ENCODE data around the gene SEC11C.
"Not testable (repeated sequence)": the region's sequence is repeated elsewhere in the genome, so short reads cannot be mapped to it uniquely, and the experiment has no call there.

SEC11C gene

DNA sequence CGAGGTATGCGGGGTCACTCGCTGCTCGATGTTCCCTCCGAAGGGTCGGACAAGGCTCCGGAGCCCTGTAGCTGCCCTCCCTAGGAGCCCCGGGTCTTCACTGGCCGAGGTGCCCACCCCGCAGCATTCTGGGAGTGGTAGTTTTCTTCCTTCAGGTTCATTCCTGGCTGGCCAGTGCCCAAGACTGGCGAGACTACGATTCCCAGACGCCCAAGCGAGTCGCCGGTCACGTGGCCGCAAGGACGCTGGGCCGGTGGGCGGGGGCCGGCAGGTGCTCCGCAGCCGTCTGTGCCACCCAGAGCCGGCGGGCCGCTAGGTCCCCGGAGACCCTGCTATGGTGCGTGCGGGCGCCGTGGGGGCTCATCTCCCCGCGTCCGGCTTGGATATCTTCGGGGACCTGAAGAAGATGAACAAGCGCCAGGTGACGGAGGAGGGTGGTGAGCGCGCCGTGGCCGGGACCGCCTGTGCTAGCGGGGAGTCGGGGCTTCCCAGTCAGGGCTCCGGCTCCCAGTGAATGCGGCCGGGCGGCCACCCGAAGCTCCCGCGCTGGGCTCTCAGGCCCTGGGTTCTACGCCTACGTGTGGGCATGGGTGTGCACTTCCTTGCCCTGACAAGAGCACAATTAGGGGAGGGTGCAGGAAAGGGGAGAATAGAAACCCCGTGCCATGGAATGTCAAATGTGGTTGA is at the start of gene SEC11C:
SEC11C (plus strand) TSS at position 270 of the 687 bp plus-strand sequence; CDS start at position 335, 65 bp downstream.
- ATAC-seq, result peak; percentile 87 to 91

DNA sequence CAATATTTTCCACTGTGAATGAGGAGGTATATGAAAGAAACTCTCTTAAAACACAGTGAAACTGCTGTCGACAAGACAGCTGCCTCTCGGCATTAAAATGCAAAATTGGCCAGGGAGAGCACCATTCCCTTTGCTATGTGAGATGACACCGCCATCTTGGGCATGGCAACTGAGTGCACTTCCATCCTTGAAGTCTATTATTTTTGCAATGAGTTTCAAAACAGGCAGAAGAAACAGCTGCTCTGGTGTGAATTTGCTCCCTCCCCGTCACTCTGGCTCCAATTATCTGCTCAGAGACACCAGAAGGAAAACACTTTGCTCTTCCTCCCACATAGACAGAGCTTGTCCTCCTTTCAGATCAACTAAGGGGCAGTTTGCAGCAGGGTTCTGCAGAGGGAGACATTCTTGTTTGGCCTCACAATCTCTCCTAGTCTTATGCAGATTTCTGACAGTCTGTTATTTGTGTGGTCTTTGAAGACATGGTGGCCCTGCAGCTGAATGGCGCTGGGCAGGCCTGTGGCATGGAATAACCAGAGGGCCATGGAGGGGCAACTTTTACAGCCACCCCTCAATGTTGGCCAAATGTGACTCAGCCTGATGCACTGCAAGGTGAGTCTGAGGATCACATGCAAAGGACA is 48.6 kb upstream of the SEC11C start:
- ATAC-seq, result no peak

DNA sequence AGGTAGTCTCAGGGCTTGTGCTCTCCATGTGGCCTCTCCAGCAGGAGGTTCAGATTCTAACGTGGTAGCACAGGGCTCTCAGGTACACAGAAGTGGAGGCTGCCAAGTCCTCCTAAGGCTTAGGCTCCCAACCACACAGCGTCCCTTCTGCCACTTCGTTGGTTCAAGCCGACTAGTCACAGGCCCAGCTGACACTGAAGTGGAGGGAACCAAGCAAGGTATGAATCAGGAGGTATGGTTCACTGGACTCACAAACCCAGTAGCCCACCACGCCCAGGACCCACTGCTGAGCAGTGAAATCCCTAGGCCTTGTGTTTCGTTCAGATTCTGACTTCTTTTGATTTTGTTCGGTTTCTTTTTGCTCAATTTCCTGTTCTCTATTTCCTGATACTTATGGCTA is 46.0 kb upstream of the SEC11C start:
- ATAC-seq, result no peak

DNA sequence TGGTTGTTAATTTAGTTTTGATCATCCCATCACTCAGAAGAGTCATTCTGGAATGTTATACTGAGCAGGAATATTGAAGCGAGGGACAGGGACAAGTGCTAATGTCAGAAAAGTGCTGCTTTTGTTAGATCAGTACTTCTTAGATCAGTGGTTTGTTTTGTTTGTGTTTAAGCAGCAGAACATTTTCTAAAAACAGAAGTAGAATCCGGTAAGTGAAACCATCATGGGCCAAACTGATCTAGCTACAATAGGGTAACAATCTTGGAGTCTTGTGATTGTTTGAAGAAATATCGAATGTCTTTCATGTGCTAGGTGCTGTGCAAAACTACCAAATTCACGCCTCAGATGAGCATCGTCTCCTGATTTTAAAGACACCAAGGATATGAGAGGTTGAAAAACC is 45.1 kb upstream of the SEC11C start:
- ATAC-seq, result no peak

DNA sequence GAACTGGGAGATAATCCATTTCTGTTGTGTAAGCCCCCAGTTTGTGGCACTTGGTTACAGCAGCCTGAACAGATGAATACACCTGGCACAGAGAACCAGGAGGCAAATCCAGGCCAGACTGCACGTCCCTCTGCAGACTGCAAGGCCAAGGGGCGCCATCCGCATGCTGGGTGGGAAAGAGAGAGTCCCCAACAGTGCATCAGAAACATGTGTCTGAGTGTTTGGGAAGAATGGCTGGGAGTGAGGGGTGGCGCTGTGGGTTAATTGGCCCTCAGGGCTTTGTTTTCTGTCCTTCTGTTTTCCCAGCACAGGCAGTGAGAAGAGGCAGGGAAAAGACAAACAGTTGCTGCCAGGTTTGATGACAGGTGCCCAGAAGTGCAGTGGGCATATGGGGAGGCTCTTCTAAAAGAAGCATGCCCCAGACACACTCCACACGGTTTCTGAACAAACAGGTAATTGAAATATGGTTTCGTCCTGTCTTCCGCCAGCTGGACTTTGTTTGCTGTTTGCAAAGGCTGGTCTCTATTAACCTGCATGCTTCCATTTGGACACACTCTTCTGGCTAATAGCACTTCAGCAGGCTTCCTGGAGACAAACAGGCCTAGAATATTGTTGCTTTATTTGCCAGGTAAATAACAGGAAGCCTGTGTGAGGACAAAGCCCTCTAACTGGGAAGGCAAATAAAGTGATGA is 43.4 kb upstream of the SEC11C start:
- ATAC-seq, result no peak

DNA sequence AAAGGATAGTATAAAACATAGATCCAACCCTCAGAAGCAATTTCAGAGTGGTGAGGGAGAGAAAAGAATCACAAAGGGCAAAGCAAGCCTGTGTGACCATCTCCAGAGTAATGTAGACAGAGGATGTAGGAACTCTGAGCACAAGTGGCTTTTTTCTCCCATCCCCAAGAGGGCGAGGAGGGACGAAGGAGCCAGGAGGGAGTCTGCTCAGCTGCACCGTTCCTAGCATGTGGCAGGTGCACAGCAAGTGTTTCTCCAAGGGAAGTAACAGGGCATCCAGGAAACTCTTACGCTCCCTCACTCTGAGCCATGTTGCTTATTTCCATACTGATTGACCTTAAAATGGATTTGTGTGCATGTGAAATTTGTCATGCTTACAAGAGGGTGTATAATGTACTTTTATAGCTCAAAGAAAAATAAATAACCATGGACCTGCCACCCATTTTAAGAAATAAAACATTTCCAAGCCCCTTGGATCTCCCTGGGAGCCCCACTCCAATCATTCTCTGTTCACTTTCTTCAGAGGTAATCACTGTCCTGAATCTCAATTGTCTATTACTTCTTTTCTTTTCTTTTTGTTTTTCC is 37.8 kb upstream of the SEC11C start:
- no peak for ATAC-seq

DNA sequence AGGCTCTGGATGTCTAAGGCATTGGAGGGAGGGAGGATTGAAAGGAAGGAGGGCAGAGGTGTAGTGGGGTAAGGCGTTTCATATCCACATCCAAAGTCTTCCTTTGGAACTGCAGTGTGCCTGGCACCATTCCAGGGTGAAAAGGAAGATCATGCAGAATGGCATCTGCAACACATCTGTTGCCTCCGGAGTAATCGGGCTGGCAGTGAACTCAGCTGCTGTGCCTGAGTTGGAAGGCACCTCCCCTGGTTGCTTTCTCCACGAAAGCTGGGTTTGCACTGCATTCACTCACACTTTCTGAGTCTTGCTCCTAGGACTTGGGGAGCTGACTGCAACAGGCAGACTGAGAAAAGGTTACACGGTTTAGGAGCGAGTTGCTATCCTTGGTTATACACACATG is 30.3 kb upstream of the SEC11C start:
- no peak for ATAC-seq

DNA sequence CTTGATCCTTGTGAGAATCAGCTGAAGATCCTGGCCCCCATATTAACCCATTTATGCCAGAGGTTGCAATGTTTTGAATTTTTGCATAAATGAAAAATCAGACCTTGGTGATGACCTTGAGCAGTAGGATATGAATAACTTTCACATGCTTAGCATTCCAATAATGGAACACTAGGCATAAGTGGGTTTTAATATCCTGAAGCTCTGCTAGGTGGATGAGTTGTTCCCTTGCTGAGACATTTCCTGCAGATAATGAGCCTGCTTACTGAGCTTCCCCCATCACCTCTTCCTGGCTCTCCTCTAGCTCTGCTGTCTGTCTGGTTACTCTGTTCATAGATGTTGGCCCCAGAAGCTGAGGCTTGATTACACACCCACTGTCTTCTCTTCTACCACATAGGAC is 25.5 kb upstream of the SEC11C start:
- no peak for ATAC-seq

DNA sequence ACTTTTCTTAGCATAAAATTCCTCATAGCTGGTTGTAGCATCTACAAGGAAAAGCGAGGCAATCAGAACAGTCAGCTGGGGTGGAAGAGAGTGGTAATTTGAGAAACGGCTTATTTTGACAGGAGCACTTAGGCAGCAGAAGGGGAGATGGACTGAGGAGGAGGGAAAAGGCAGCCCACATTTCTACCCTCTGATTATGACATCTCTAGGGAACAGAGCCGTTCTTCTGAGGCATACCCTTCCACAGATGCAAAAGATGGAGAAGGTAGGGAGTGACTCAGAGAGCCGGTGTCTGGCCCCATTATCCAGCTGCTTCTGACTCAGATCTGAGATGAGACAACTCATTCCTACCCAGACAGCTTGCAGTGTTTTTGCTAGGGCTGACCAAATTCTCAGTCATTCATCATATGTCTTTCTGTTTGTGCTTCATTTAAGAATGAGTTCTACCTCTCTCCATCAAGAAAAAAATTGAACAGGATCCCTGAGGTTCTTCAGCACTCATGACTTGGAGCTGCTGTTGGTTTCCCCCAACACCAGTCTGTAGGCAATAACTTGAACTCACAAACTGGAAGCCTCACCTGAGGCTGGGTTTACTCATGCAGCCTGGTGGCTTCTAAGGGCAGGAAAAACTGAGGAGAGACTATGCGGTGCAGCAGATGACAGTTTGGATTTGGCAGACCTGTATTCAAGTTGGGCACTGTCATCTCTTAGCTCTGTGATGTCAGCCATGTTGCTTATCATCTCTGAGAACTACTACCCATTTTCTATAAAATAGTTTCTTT is 15.9 kb upstream of the SEC11C start:
- peak; percentile 90 to 93 for ATAC-seq

DNA sequence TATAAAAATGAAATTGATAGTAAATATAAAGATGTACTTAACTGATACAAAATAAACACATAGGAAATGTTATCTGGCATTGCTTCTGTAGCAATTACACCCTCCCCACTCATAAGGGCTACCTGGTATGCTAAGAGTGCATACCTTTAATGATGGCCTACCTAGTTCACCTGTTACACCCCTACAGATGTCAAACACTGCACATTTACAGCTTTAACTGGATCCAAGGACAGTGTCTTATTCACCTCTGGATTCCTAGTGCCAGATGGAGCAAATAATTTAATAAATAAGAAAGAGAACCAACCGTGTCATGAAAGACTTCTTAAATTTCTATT is 15.3 kb upstream of the SEC11C start:
- ATAC-seq, result peak in 1 of 2 donors; percentile 17

DNA sequence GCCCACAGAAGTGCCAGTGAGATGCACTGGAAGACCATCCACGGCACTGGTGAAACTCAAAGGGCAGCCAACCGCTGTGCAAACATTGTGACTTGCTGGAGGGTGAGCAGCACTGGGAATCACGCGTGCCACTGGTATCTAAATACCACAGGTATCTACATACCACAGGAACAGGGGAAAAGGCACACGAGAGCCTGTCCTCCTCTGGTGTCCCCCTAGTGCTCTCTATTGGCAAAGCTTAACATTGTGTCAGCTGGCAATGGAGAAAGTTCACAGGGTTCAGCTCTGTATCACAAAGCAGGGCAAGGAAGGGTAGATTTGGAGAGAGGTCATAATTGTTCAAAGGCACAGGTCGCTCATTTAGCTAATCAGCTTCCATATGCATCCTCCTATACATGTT is 12.6 kb upstream of the SEC11C start:
- ATAC-seq, result no peak

DNA sequence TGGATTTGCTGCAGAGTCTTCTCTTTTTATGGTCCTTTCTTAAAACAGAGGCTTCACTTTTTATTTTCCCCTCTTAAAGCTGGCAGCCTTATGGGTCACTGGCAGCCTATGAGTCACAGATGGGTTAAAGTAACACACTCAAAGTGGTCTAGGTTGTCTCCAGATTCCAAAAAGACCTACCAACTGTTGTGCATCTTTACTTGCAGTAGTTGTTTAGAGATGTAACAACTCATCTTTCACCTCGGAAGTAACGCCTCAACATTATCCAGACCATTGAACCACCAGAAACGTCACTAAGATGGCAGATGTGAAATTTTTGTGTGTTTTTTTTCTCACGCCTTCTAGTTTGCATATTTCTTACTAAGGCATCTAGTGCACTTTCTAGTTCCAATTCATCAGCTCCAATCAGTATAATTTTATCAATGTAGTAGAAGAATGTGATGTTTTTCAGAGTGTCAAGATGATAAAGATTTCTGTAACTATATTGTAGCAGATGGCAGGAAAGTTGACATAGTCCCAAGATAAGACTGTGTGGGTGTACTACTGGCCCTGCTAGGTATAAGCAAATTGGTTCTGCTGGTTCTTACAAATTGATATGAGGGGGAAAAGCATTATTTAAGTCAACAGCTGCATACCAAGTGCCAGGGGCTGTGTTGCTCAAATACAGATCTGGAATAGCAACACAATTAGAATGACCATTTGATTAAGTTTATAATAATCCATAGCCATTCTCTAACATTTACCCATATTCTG is 9.6 kb upstream of the SEC11C start:
- ATAC-seq, result no peak

DNA sequence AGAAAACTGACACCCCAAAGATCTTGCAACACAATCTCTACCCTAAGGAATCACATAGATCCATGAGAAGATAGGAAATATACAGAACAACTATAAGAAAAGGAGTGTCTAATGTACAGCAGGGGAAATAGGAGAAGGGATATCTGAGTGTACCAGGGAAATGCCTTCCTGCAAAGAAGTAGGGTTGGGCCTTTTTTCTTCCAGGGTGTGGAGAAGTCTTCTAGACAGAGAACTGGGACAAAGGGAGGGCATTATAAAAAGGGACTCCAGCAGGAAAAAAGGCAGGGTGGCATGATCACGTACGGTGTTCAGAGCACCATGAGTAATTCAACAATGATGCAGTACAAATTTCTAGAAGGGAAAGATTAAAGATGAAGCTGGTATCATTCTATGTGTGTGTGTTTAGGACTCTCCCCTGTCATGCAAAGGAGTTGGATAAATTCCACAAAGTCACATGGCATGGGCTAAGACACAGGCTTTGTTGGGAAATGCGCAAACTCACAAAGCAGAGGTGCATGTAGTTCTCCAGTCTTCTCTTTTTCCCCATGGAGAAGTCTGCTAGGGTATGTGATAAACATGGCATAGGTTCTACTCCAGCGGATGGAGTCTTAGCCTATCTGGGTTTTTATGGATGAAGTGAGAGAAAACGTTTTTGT is 6.7 kb upstream of the SEC11C start:
- no peak for ATAC-seq

DNA sequence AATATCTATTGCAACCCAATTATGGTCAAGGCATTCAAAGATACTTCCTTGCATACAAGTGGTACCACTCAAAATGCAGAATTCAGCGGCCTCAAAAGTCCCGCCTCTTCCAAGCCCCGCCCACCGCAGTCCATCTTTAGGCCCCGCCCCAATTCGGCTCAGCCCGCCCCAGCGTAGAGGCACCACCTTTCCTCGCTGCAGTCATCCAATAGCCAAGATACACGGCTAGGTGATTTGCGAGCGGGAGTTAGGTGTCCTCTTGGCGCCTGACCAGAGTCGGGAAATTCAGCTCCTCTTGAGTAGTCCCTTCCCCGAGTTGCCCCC is 431 bp upstream of the SEC11C start:
- ATAC-seq, result peak; percentile 78 to 81

DNA sequence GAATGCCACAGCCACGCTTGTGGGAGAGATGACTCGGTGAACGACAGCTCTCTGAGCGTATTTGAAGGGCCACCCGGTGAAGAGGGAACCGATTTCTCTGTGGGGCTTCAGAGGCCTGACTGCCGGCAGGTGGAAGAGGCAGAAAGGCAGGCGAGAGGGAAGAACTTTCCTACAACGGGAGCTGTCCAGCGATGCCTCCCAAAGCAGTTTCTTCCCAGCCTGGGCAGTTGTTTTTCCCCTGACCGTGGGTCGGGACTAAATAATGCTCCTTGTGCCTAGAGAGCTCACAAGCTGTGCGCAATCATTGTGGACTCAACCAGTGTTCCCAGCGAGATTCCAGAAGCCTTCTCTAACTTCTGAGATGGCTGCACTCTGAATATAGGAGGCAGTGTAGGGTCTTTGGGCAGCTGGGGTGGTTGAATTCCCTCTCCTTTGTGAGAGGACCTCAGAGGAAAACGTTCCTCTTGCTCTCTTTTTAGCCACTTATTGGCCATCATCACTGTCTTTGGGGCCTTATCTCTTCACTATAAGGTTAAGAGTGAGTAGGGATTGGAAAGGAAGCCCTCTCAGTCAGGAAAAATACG is 710 bp downstream of the SEC11C start:
- ATAC-seq, result peak in 1 of 2 donors; percentile 1

DNA sequence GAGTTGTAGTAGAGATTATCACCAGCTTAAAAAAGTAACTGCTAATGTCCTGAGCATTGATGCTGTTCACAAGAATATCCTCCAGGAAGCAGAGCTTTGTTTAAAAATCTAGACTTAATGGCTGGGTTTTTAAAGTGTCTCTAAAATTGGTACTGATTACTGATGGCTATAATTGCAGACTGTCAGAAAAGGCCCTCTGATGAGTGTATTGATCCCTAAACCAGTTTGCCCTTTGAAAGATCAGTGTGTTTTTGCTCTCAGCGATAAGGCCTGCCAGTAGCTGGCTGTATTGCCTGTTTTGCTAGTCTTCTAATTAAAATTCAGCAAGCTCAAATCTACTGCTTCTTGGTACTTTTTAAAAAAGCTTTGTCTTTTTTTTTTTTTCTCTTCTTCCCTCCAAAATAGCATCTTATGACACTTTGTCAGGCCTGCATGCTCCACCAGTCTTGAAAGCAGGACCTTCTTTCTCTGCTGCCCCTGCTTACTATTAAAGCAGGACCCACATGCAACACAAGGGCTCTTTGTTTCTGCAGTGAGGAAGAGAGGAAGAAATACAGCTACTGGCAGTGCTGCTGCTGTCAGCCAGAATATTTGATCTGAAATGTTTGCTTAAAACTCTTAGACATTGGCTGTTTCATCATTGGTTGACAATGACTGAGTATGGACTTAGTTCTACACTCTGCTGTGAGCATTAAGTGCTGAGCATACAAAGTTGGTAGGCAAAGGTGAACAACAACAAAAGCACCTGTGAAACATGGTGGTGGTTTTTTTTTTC is 1.8 kb downstream of the SEC11C start:
- ATAC-seq, result no peak

DNA sequence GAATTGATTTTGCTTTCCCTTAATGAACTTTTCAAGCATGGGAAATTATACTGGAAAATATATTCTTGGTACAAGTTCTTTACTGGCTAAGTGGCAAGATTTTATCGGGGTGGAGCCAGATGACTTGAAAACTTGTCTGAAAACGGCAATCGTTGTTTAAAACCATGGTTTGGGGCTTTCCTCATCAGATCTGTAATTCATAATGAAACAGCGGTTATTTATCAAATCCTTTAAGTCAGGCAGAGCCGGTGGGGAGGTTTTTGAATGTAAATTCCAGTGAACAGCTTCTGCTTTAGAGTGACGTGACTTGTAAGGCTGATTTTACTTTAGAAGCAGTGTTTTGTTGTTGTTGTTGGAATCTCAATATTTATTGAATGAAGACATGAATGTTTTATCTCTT is 2.6 kb downstream of the SEC11C start:
- ATAC-seq, result peak; percentile 4 to 16

DNA sequence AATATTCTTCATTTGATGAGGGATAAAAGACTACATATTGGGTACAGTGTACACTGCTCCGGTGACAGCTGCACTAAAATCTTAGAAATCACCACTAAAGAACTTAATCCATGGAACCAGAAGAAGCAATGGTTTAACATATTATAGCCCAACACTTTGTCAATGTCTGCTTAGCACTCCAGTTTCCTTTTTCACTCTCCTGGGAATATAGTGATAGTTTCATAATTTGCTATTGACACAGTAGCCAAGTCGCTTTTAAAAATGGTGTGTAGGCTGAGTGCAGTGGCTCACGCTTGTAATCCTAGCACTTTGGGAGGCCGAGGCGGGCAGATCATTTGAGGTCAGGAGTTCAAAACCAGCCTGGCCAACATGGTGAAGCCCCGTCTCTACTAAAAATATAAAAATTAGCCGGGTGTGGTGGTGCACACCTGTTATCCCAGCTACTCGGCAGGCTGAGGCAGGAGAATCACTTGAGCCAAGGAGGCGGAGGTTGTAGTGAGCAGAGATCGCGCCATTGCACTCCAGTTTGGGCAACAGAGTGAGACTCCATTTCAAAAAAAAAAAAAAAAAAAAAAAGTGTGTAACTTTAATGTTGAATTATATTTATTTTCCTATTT is 3.2 kb downstream of the SEC11C start:
- ATAC-seq, result not testable (repeated sequence)

DNA sequence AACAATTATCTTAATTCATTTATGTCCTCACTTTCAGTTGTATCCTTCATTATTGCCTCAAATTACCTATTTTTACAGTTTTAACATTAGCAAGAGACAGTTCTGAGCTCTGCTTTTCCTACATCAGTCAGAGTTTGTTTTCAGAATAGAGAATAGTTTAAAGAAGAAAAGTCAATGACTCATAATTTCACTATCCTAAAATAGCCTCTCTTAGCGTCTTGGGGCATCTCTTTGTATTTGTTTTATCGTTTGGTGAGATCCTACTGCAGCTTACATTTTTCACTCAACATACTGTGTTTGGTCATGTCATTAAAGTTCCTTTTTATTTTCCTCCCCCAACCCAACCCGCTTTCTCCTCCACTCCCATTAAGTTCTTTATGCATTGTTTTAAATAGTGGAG is 3.8 kb downstream of the SEC11C start:
- ATAC-seq, result peak in 1 of 2 donors; percentile 3

DNA sequence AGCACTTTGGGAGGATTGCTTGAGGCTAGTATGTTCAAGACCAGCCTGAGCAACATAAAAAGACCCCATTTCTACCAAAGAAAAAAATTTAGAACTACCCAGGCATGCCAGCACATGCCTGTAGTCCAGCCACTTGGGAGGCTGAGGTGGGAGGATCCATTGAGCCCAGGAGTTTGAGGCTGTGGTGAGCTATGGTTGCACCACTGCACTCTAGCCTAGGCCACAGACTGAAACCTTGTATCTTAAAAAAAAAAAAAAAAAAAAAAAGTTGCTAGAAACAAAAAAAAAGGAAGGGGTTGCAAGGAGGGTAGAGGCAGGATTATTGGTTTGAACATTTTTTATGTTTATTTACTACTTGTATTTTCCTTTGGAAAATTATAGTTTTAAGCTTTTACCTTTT is 4.8 kb downstream of the SEC11C start:
- no peak for ATAC-seq

All from activated CD4-positive, CD25-positive, alpha-beta regulatory T cell treated with anti-CD3 and anti-CD28 coated beads, Interleukin-2, amount 50 U/mL, for 24 hours (primary cell).